Stimulated activated CD4-positive, alpha-beta T cell treated with anti-CD3 and anti-CD28 coated beads, Interleukin-15, amount 100 ng/mL, for 1 hour (primary cell): ENCODE results near the gene SCN5A.

Experiments
- DNase-seq, 2 donors: peaks; one replicate each; pipeline ENCODE4 v3.0.0-alpha.2; 2020; ENCODE audit warnings: low read depth in 1 of 2, low spot score in 1 of 2

Gene SCN5A

DNA sequence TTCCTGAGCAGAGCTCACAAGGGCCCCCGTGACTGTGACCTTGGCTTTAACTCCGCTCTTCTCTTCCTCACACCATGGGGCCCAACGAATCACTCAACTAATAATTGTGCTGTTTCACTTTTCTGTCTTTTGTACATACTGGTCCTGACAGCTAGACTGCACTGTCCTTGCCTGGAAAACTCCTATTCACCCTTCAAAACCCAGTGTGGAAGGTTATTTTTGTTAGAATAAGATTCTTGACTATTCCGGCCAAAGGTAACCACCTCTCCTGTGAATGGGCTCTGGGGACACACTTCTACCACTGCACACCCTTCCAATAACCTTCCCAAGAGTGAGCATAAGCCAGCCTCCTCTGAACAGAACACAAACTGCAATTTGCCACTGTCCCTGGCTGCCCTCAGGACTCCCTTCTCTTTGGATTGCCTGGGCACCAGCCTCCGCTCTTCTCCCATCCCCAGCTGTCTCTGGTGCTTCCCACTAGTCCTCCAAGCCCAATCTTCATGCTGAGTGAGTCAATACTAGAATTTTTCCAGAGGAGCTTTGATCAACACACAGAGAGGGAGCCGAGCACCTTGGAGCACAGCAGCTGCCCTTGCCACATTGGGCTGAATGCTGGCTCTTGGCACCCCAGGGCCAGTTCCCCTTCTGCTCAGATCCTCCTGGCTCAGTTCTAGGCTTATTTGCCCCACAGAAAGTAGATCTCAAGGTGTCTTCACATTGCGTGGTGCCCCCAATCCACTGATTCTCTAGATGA, 2.1 kb downstream of the SCN5A start:
- no peak for DNase-seq

DNA sequence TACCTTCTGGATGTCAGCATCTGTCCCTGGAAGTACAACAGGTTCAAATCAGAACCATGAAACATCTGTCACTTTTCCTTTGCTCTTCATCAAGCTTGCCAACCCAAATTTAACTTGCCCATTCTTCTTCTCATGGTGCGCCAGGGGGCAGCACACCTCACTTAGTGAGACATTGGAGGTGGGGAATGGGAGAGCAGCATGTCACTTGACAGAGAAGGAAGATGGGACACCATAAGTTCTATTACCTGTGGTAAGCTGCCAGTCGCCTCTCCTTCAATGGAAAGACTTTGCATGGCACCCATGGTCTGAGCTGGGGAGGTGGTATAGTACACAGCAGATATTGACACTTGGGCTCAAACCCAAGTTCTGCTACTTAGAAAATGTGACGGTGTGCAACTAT, 2.9 kb downstream of the SCN5A start:
- DNase-seq: no peak

DNA sequence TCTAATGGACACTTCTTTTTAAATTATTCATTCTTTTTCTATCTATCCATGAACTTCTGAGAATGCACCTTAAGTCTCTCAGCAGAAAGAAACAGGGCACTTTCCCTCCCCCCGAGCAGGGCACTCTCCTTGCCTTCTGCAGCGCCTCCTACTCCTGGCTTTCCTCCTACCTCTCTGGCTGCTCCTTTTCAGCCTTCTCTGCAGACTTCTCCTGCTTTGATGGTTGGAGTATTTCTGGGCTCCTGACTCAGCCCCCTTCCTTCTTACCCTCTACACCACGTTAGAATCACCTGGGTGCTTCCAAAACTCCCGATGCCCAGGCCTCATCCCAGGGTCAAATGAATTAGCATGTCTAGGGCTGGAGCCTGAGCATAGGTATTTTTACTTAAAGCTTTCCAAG, 3.4 kb downstream of the SCN5A start:
- DNase-seq: no peak

DNA sequence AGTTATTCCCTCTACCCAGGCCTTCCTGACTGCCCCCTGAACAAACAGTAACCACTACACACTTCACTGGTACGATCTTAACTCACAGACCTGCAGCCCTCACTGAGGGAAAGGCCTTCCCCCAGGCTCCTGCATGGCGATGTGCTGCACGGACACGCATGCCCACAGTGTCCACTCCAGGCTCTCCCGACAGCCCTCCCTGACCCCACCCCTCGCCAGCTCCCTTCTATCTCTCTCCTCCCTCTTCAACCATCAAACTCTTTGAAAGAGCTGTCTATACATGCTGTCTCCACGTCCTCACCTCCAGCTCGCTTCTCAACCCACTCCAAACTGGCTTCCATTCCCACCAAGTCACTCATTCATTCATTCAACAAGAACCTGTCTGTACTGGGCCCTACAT, 3.9 kb downstream of the SCN5A start:
- DNase-seq: no peak

DNA sequence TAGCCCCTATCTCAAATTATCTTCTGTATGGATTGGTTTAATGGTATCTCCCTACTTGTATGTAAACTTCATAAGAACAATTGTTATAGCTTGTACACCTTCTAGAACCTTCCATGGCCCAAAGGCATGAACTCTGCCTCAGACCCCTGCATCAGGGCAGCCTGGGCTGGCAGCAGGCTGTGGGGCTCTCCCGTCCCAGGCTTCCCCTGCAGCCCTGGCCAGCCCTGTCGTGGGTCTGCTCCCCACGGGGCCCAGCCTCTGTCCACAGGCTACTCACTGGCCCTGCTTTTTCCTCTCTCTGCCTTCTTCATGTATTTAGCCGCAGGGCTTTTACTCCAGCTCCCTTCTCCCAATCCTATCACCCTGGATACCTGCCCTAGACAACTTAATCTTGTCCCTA, 4.4 kb downstream of the SCN5A start:
- DNase-seq: no peak

DNA sequence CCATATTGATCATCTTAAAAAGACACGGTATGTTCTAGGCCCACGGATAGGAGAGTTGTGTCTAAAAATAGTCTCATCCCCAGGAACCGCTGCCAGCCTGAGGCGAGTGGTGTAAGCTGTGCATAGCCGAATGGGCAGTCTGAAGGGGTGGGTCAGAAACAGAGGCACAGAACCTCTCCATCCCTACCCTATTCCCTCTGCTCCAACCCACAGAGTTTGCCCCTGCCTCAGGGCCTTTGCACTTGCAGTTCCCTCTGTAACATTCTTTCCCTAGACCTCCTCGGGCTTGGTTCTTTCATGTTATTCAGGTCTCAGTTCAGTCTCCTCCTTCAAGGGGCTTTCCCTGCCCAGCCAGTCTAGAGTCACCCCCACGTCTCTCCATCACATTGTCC, 4.8 kb downstream of the SCN5A start:
- no peak for DNase-seq

DNA sequence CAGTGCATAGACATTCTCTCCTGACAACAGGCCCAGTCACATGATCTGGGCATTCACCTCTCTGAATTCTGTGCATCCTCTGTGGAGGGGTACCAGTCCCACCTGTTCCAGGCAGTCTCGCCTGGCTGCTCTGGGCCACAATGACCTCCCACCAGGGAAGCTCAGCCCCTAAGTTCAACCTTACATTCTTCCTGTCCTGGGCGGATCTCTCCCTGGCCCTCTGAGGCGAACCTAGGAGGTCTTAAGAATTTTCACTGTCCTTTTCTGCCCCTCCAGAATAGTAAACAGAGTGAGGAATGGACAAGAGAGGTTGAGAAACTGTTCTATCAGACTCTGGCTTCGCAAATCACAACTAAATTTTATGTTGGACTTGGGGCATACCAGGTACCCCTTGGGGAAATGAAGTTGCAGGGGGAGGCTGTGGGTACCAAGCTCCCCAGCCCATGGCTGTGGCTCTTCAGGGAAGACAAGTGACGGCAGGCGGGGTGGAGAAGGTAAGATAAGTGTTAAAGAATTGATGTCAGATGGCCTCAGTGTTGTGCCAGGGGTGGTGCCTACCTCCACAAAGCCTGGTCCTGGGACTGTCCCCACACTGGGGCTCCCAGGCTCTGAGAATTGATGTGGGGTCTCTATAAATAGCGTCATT, 5.3 kb downstream of the SCN5A start:
- no peak for DNase-seq

DNA sequence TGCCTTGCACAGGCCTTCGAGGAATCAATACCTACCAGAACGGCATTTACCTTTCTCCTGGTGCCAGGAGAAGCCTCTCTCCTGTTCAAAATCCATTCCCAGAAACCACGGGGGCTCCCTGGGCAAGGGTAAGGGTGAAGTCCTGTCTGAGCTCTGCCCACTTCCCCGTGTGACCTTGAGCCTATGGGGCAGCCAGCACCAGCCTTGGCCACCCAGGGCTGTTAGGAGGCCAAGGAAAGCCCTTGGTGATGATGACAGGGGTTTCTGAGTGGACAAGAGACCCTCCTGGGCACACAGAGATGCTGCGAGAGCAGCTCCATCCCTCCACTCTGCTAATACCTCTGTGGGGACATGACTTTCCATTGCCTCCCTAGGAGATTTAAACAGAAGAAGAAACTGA, 5.9 kb downstream of the SCN5A start:
- no peak for DNase-seq

DNA sequence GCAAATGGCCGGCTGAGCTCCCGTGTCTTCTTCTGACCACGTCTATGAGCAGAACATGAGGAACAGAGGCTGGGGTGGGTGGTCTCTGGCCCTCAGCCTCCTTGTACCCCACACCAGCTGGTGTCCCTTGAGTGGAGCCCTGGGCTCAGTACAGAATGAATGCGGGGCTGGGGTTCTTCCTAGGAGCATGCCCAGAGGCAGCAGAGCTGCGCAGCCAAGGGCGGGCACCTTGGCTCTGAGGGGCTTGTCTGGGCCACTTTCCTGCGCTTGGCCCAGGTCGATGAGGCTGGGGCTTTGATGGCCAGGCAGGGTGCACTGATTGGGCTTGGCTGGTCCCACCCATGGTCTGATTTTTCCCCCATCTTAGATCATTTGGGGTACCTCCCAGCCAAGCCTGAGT, 6.4 kb downstream of the SCN5A start:
- DNase-seq: no peak

DNA sequence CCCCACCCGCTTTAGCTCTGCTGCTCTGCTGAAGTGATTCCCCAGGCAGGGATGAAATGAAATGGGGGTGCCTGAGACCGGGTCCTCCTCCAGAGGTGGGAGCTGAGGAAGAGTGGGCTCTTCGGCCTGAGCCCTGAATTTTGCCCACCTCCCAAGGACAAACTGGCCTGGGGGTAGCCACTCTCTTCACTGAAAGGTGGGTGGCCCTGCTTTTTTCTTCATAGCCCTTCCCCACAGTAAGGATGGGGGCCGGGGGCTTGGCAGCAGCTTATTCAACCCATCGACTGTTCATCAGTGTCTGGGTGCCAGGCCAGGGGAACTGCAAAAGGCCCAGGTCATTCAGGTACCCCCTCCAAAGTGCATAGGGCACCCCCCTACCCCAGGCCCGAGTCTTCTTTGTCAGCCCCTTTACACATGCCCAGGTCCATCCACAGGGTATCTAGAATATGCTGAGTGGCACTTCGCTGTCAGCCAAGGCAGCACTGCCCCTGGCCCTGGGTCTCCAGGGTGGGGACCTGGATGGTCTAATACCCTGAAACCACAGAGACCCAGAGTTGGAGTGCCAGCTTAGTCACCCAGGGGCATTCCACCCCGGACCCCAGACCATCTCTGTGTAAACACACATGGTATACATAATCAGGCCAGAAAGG, 7.9 kb downstream of the SCN5A start:
- DNase-seq: no peak

DNA sequence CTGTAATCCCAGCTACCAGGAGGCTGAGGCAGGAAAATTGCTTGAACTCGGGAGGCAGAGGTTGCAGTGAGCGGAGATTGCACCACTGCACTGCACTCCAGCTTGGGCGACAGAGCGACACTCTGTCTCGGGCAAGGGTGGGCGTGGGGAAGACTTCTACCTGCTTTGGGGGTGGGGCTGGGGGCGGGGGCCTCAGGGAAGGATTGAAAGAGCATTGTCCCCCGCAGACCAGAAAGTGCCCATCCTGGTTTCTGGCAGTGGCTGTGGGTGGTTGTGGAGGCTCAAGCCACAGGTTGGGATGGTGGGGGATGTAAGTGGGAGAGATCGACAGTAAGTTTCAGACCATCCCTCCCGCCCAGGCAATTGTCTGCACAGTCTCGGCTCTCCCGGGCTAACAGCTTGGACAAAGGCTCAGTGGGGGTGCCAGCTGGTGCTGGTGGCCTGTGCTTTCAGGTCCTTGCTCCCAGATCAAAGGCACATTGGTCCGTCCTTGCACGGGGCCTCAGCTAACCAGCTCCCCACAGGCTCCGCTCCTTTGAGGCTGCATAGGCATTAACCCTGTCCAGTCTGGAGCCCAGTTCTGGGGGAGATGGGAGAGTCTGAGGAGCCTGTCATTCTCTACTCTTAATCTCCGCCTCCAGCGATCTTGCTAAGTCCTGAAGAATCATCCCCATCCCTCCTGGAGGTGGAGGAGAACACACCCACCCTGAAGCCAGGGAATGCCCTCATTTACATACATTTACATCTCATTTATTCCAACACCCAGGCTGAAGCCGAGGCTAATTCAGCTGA, 8.6 kb downstream of the SCN5A start:
- no peak for DNase-seq

DNA sequence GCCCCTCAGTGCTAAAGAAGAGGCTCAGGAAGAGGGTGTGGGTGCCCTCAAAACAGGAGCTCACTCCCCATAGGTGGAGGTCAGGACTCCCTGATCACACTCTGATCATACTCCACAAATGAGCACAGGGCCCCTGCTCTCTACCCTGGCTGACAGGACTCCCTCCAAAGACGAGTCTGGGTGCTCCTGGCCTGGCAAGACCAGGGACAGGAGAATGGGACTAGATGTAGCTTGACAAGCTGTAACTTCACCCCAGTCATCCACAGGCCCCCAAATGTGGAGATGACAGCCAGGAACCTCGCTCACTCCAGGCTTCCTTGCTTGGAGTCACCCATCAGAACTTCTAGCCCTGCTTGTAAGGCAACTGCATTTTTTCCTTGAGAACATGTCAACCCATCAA, 11.1 kb downstream of the SCN5A start:
- no peak for DNase-seq

DNA sequence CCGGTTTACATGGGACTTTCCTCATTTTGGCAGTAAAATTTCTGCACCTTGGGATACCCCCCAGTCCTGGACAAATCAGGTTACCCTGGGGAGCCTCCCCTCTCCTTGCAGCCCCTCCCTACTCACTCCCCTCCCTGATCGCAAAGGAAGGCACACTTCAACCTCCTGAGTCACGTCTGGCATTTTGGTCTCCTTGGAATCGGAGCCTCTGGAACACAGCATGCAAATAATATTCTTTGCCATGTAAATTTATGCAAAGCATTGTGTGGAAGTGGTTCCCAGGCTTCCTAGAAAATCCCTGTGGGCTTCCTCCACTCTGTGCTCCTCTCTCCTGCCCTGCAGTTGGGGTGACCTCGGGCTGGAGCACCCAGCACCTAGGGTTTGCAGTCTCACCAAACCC, 11.6 kb downstream of the SCN5A start:
- no peak for DNase-seq

DNA sequence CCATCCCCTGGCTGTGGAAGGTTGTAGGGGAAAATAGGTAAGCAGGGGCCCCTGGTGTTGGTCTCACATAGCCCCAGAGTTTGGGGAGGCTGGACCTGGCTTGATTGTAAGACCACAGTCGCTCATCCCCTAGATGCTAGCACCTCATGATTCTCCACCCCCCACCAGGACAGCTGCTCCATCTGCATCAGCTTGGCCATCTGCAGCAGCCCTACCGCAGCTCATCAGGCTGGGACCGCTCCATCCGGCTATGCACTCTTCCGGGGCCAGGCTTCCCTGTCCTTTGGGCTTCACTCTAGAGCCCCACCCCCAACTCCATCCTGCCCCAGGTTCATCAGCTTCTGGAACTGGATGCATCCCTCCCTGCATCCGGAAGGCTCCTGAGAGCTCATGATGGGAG, 12.6 kb downstream of the SCN5A start:
- DNase-seq: no peak

DNA sequence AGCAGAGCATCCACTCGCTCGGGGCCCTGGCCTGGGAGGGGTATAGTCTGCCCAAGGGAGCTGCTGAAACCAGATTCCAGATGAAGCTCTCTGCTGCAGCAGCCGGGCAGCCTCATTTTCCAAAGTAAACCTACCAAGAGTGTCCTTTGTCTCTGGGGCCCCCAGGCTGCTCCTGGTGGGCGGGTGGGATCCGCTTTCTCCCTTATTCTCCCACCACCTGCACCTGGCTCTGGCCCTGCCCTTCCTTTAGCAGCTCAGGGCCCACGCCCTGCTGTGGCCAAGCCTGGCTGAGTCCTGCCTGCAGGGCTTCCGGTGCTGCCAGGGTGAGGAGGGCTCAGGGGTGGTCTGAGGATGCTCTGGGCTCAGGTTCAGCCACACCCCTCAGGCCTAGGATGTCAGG, 13.0 kb downstream of the SCN5A start:
- no peak for DNase-seq

DNA sequence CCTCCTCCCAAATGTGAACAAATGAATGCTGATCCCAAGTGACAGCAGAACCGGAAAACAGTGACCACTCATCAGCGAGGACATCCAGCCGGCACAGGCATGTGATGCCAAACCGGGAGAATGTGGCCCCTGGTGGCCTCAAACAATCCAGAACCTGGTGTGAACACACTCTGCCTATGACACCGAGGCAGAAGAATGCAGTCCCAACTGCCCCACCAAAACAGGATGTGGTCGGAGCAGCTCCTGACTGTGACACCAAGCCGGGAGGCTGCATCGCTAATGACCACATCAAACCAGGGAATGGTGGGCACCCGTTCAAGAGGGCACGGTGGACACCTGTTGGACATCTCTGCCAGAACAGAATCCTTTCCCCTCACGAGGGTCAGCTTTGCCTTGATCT, 15.4 kb downstream of the SCN5A start:
- DNase-seq: no peak

DNA sequence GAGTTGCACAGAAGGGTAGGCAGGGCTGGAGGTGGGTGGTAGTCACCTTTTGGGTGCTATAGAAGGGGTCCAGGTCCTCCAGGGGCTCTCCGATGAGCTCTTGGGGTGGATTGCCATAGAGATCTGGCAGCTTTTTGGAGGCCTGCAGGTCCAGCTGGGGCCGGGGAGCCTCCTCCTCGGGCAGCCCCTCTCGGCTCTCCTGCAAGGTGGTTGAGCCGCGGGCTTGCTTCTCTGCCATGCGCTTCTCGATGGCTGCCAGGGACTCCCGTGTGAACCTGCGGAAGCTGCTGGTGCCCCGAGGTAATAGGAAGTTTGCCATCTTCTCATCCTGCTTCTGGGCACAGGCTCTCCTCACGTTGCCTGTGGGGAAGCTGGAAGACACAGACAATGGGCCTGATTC, 16.5 kb downstream of the SCN5A start:
- DNase-seq: no peak

DNA sequence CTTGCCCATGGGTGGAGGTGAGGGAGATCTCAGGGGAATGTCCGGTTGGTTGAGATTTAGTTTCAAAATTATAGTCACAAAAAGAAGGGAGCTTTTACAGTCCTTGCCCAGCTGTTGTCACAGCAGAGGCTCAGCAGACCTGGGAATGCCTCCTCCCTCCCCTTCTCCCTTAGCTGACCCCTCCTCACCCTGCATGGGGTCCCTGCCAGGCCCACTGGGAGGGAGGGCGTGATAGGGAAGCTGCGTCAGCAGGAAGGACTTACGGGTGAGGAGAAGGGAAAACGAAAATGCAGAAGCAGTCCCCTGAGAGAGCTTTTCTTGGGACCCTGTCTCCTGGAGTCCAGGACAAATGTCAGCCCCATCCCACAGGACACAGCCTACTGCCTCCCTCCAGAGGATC, 18.9 kb downstream of the SCN5A start:
- no peak for DNase-seq

DNA sequence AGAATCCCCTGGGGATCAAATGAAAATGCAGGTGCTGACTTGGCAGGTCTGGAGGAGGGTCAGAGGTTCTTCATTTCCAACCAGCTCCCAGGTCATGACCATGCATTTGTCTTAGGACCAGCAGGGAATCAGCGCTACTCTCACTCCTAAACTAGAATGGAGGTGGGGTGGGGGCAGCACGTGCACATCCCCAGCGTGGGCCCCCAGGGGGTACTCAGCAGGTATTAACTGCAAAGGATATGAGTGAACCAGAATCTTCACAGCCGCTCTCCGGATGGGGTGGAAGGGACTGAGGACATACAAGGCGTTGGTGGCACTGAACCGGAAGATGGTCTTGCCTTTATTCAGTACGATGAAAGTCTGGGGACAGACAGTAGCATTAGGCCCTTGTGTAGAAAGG, 19.4 kb downstream of the SCN5A start:
- DNase-seq: no peak

DNA sequence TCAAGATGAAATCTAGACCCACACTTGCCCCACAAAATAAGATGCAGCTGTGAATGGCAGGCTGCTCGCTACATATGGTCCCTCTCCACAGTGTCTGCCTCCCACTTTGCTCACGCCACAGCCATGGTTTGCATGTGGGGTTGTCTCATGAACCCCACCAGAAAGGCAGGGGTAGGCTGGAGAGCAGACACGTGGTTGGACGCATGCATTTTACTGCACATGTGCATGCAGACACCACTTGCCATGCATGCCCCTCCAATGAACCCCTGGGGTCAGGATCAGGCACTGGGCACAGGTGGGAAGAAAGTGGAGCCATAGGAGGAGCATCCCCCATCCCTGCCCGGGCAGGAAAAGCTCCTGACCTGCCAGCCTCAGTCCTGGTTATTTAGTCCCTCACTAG, 20.7 kb downstream of the SCN5A start:
- no peak for DNase-seq

DNA sequence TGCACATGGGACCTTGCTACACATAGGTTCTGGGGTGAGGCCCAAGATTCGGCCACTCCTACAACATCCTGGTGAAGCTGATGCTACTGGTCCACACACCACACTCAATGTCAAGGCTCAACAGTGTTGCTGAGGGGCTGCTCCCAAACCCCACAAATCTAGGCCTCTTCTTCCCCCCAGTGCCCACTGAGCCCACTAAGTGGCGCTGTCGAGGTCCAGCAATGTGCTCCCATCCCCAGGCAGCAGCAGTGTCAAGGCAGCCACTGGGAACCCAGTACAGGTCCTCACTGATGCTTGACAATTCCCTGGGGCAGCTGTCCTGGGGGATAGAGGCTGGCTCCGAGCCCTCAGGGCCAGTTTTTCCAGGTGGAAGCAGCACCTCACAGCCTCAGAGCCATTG, 21.5 kb downstream of the SCN5A start:
- DNase-seq: no peak

DNA sequence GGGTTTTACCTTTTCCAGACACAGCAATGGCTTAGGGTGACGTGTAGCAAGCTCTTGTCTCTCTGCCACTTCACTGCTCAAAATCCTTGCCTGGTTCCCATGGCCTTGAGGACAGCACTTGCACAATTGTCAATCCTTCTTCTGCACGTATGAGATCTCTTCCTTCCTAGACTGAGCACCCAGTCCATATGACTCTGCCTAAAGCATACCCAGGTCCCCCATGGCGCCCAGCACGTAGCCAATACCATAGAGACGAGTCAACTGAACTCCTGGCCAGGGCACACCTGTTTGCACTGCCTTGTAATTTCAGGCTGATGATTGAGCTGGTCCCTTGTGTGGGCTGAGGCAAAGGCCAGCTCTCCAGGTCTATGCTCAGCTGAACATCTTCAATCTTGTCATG, 23.3 kb downstream of the SCN5A start:
- no peak for DNase-seq
